Testis (tissue), 2 donors: ENCODE data around the gene ZNF774.
"Not testable (repeated sequence)": the region's sequence is repeated elsewhere in the genome, so short reads cannot be mapped to it uniquely, and the experiment has no call there.

Experiments
- POLR2A ChIP-seq: fragments of 450-650 bp; IDR thresholded peaks from one replicate; pipeline ENCODE4 v1.6.1; 2017; ENCODE audit warnings: antibody characterized with exemption, mild to moderate bottlenecking, moderate library complexity
- TF ChIP-seq, protein P1 (sequence below), 3 experiments: fragments of 450-650 bp in 2 of 3; fragments of 200-600 bp in 1 of 3; sonication (generic) in 1 of 3; IDR thresholded peaks; one replicate each; pipeline ENCODE4 v1.5.1; 2016 to 2019; ENCODE audit warnings: antibody characterized with exemption in 3 of 3, mild to moderate bottlenecking in 2 of 3, moderate library complexity in 1 of 3

DNA sequence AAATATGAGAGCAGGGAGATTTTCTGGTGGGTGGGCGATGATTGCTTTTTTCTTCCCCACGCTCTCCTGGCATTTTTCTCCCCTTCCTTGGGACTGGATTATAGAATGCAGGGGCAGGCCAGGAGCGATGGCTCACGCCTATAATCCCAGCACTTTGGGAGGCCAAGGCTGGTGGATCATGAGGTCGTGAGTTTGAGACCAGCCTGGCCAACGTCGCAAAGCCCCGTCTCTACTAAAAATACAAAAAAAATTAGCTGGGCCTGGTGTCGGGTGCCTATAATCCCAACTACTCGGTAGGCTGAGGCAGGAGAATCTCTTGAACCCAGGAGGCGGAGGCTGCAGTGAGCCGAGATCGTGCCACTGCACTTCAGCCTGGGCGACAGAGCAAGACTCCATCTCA is 46.7 kb upstream of the ZNF774 start:
- TF ChIP-seq, protein P1, sequence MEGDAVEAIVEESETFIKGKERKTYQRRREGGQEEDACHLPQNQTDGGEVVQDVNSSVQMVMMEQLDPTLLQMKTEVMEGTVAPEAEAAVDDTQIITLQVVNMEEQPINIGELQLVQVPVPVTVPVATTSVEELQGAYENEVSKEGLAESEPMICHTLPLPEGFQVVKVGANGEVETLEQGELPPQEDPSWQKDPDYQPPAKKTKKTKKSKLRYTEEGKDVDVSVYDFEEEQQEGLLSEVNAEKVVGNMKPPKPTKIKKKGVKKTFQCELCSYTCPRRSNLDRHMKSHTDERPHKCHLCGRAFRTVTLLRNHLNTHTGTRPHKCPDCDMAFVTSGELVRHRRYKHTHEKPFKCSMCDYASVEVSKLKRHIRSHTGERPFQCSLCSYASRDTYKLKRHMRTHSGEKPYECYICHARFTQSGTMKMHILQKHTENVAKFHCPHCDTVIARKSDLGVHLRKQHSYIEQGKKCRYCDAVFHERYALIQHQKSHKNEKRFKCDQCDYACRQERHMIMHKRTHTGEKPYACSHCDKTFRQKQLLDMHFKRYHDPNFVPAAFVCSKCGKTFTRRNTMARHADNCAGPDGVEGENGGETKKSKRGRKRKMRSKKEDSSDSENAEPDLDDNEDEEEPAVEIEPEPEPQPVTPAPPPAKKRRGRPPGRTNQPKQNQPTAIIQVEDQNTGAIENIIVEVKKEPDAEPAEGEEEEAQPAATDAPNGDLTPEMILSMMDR (IDR thresholded peaks at IDR 0.05): not testable (repeated sequence)
- not testable (repeated sequence) for TF ChIP-seq POLR2A
